HUES48 (cell line): ENCODE data around the gene ECHS1.
"Not testable (repeated sequence)": the region's sequence is repeated elsewhere in the genome, so short reads cannot be mapped to it uniquely, and the experiment has no call there.

ENCODE experiments used
- H3K27ac ChIP-seq: one replicate; pipeline ENCODE4 v1.7.0; 2013; ENCODE audit warnings: low read depth, low read length, inconsistent platforms
- H3K27me3 ChIP-seq: 2 replicates; pipeline ENCODE4 v1.6.1; 2013; ENCODE audit warnings: mild to moderate bottlenecking, low read length; ENCODE audit not compliant: control insufficient read depth, insufficient read depth
- H3K36me3 ChIP-seq: 2 replicates; pipeline ENCODE4 v1.6.1; 2013; ENCODE audit warnings: low read length; ENCODE audit not compliant: control insufficient read depth, insufficient read depth
- H3K4me1 ChIP-seq: 2 replicates; pipeline ENCODE4 v1.6.1; 2013; ENCODE audit warnings: mild to moderate bottlenecking, low read length; ENCODE audit not compliant: control insufficient read depth, insufficient read depth
- H3K4me3 ChIP-seq: 2 replicates; pipeline ENCODE4 v1.5.1; 2013; ENCODE audit warnings: mild to moderate bottlenecking, low read depth, low read length
- H3K9ac ChIP-seq: 2 replicates; pipeline ENCODE4 v1.6.1; 2013; ENCODE audit warnings: mild to moderate bottlenecking, low read depth, low read length, moderate library complexity
- H3K9me3 ChIP-seq: 2 replicates; pipeline ENCODE4 v1.6.1; 2013; ENCODE audit warnings: low read length; ENCODE audit not compliant: control insufficient read depth, insufficient read depth

ECHS1 gene

DNA sequence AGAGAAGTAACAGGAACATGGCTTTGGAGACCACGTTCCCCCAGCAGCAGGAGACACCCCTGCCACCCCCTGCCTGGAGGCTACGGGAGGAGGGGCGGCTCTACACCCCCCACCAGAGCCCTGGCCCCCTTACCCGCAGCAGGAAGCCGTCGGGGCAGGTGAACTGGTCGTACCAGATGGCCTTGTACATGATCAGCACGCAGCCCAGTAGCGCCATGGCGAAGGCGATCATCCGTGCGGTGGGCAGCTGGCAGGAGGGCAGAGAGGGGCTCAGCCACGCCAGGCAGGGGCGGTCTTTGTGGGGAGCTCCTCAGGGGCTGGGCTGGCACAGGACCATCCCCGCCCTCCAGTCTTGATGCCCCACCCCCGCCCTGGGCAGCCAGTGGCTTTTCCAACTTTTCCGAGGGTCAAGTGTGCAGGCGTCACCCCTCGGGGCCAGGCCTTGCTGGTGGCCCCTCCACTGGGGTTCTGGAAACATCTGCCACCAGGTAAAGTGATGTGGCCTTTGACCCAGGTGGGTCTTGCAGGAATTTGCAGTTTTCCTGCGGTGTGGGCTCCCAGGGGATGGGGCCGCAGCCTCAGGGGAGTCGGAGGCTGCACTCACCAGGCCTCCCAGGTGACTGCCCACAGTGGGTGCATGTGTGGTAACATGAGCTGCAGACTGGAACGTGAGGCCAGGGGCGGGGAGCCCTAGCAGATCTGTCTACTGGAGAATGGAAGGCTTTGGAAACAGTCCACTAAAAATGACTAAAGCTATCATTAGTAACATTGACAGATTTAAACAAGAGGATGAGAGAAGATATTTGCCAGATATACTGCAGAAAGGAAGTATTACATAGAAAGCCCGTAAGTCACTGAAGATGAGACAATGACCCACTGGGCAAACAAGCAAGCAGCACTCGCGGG lies 46.2 kb downstream of the ECHS1 start:
- peaks cover 67% of the 10 kb centered on the region for H3K27me3 ChIP-seq
- no peak overlapping the region for H3K27ac ChIP-seq
- H3K36me3 ChIP-seq = no peaks in the 10 kb centered on the region
- no peak overlapping the region for H3K9ac ChIP-seq
- no peak overlapping the region for H3K4me3 ChIP-seq
- no peaks in the 10 kb centered on the region for H3K9me3 ChIP-seq
- peaks cover 15% of the 10 kb centered on the region for H3K4me1 ChIP-seq

DNA sequence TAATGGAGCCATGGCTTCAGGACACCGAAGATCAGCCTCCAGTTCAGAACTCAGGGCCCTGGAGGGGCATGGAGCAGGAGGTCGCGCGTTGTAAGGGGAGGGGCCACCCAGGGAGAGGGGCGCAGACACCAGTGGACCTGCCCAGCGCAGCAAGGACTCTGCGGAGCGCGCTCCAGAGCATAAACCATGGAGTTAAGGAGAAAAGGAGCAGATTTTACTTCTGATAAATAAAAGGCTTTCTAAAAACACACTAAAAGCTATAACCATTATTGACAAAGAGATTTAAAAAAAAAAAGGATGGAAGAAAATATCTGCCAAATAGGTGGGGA lies 47.0 kb downstream of the ECHS1 start:
- Histone ChIP-seq H3K9me3 (no peaks in the 10 kb centered on the region), H3K27me3 (peaks cover 59% of the 10 kb centered on the region), H3K4me1 (peaks cover 15% of the 10 kb centered on the region), H3K4me3 (peak overlapping the region; percentile 60), H3K36me3 (no peaks in the 10 kb centered on the region), H3K27ac (no peak overlapping the region), H3K9ac (no peak overlapping the region)

DNA sequence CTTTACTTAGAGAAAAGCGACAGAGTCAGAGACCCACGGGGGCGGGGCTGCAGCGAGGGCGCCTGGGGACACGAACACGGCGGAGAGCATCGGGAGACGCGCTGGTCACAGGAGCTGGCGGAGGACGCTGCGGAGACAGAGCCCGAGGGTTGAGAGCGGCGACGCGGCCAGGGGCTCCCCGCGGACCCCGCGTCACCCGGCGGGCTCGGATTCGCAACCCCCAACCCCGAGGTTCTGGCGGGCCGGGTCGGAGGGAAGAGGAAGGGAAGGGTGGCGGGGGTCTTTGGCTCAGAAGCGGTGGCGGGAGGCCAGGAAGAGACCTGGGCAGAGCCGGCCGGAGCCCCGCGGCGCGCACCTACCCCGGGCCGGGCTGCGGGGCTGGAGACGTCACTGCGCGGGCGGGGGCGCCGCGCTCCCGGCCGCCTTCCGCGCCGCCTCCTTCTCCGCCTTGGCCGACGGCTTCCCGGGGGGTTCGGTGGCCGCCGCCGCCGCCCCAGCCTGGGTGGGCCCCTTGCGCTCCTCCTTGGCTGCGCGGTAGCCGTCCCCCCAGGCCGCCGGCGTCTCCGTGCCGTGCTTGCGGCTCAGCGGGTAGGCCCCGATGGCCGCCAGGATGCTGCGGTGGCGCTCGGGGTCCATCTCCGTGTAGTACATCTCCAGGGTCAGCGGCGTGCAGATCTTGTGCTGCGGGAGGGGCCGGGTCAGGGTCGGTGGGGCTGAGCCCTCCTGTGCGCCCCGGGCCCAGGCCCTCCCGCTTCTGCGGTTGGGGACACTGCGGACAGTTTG lies 47.5 kb downstream of the ECHS1 start:
- H3K27ac ChIP-seq = no peak overlapping the region
- H3K4me3 ChIP-seq = peak overlapping the region; percentile 60
- H3K9ac ChIP-seq = no peak overlapping the region
- no peaks in the 10 kb centered on the region for H3K9me3 ChIP-seq
- peaks cover 15% of the 10 kb centered on the region for H3K4me1 ChIP-seq
- no peaks in the 10 kb centered on the region for H3K36me3 ChIP-seq
- H3K27me3 ChIP-seq = peaks cover 54% of the 10 kb centered on the region

DNA sequence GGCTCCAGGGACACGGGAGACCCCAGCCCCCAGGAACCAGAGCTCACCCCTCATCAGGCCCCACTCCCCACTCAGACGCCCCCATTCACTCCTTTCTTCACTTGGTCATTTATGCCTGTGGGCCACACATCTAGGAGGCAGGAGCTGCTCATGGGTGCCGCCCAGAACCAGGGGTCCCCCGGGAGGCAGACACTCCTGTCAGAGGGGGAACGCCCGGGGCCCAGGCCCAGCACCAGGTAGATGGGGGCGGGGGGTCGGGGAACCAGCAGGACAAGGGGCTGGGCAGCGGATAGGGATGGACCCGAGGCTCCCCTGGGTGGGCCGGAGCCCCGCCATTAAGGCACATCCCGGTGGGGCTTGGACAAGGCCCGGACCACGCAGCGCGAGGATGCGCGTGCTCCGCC lies 48.3 kb downstream of the ECHS1 start:
- Histone ChIP-seq H3K4me3 (peak overlapping the region; percentile 60), H3K36me3 (no peaks in the 10 kb centered on the region), H3K27me3 (peaks cover 51% of the 10 kb centered on the region), H3K9ac (no peak overlapping the region), H3K27ac (no peak overlapping the region), H3K4me1 (peaks cover 15% of the 10 kb centered on the region), H3K9me3 (no peaks in the 10 kb centered on the region)

DNA sequence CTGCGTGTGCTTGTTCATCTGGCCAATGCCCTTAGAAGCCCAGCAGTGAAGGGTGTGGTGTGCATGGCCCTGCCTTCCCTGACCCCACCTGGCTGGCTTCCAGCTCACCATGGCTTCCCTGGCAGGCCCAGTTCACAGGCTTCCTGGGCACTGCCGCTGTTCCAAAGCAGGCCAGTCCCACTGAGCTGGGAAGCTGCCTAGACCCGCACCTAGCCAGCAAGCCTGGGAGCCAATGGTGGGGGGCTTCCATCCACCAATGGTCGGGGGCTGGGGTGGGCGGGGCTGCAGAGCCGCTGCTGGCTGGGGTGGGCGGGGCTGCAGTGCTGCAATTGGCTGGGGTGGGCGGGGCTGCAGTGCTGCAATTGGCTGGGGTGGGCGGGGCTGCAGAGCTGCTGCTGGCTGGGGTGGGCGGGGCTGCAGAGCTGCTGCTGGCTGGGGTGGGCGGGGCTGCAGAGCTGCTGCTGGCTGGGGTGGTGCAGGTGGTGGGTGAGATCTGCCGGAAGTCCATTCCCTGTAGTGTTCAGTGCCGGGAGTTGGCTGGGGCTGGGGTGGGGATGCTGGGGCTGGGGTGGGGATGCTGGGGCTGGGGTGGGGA lies 48.9 kb downstream of the ECHS1 start:
- H3K4me1 ChIP-seq = peaks cover 11% of the 10 kb centered on the region
- H3K9ac ChIP-seq = no peak overlapping the region
- H3K4me3 ChIP-seq = no peak overlapping the region
- no peaks in the 10 kb centered on the region for H3K9me3 ChIP-seq
- H3K27me3 ChIP-seq = peaks cover 50% of the 10 kb centered on the region
- no peak overlapping the region for H3K27ac ChIP-seq
- no peaks in the 10 kb centered on the region for H3K36me3 ChIP-seq

DNA sequence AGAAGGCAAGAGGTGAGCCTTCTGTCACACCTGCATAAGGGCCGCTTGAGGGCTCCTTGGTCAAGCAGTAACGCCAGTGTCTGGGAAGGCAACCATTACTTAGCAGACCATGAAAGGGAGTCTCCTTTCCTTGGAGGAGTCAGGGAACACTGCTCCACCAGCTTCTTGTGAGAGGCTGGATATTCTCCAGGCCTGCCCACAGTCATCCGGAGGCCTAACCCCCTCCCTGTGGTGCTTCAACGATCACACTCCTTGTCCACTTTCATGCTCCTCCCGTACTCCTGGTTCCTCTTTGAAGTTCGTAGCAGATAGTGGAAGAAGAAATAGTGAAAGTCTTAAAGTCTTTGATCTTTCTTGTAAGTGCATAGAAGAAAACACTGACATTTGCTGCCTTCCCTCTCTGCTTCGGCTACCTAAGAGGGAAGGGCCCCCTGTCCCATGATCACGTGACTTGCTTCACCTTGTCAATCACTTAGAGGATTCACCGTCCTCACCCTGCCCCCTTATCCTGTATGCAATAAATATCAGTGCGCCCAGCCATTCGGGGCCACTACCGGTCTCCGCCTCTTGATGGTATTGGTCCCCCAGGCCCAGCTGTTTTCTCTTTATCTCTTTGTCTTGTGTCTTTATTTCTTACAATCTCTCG lies 51.0 kb downstream of the ECHS1 start:
- H3K27ac ChIP-seq, H3K9me3 ChIP-seq, H3K36me3 ChIP-seq, H3K4me3 ChIP-seq, H3K4me1 ChIP-seq, H3K9ac ChIP-seq: not testable (repeated sequence)
- H3K27me3 ChIP-seq = peaks cover 34% of the 10 kb centered on the region

DNA sequence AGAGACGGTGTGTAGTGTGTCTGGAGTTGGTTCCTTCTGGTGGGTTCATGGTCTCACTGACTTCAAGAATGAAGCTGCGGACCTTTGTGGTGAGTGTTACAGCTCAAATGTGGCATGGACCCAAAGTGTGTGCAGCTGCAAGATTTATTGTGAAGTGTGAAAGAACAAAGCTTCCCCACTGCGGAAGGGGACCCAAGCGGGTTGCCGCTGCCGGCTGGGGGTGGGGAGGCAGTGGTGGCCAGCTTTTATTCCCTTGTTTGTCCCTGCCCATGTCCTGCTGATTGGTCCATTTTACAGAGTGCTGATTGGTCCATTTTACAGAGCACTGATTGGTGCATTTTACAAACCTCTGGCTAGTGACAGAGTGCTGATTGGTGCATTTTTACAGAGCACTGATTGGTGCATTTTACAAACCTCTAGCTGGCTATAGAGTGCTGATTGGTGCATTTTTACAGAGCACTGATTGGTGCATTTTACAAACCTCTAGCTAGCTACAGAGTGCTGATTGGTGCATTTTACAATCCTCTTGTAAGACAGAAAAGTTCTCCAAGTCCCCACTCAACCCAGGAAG lies 52.2 kb downstream of the ECHS1 start:
- H3K27ac ChIP-seq, H3K4me3 ChIP-seq, H3K36me3 ChIP-seq, H3K9me3 ChIP-seq, H3K4me1 ChIP-seq, H3K9ac ChIP-seq: not testable (repeated sequence)
- H3K27me3 ChIP-seq = peaks cover 21% of the 10 kb centered on the region

DNA sequence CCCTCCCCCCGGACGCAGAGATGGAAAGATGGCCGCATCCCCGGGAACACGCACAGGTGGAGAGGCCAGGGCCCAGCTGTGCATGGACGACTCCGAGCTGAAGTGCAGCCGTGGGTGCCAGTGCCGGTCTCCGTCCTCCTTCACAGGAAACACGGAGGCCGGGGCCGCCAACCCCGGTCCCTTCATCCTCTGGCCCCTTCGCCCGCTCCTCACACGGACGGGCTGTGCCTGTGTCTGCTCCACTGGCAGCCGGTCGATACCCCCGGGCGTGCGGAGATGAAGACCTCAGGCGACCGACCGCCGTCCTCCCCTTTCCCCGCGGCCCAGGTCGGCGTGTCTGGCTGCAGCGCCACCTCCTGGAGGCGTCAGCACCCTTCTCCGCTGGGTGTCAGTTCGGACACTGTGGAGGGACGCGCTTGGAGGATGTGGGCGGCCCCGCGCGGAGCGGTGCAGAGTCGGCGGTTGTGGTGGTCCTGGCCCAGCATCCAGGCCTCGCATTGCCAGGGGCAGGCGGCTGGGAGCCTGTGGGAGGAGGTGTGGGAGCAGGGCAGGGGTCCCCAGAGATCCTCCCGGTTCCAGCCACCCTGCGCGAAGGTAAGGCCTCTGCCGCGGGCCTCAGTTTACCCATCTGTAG lies 54.5 kb downstream of the ECHS1 start:
- H3K4me3 ChIP-seq = peak overlapping the region; percentile 72
- H3K36me3 ChIP-seq = no peaks in the 10 kb centered on the region
- no peaks in the 10 kb centered on the region for H3K9me3 ChIP-seq
- H3K27me3 ChIP-seq = peaks cover 9% of the 10 kb centered on the region
- peak overlapping the region; percentile 56; the same call in 1 of the 2 replicates for H3K9ac ChIP-seq
- H3K4me1 ChIP-seq = no peaks in the 10 kb centered on the region
- H3K27ac ChIP-seq = no peak overlapping the region

DNA sequence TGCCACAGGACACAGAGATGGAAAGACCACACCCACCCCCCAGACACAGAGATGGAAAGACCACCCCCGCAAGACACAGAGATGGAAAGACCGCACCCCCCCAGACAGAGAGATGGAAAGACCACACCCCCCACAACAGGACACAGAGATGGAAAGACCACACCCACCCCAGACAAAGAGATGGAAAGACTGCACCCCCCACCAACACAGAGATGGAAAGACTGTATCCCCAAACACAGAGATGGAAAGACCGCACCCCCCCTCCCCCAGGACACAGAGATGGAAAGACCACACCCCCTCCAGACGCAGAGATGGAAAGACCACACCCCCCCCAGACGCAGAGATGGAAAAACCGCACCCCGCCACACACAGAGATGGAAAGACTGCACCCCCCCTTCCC lies 56.4 kb downstream of the ECHS1 start:
- Histone ChIP-seq H3K27me3 (peaks cover 9% of the 10 kb centered on the region), H3K36me3 (peaks cover 10% of the 10 kb centered on the region), H3K9ac (no peak overlapping the region), H3K4me3 (no peak overlapping the region), H3K4me1 (no peaks in the 10 kb centered on the region), H3K27ac (no peak overlapping the region), H3K9me3 (no peaks in the 10 kb centered on the region)

DNA sequence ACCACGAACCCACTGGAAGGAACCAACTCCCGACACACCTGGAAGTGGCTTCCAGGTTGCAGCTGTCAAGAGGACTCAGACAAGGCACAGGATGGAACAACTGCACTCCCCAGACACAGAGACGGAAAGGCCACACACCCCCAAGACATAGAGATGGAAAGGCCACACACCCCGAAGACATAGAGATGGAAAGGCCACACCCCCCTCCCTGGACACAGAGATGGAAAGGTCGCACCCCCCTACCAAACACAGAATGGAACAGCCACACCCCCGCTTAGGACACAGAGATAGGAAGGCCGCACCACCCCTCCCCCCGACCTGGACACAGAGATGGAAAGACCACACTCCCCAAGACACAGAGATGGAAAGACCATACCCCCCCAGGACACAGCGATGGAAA lies 56.9 kb downstream of the ECHS1 start:
- no peaks in the 10 kb centered on the region for H3K9me3 ChIP-seq

More for the DNA sequence above, 56.9 kb downstream of the ECHS1 start:
- Histone ChIP-seq H3K4me3 (no peak overlapping the region), H3K36me3 (peaks cover 14% of the 10 kb centered on the region), H3K9ac (no peak overlapping the region), H3K27me3 (peaks cover 9% of the 10 kb centered on the region), H3K27ac (no peak overlapping the region), H3K4me1 (no peaks in the 10 kb centered on the region)
